OCI-LY3 (cell line): Measurements from ENCODE around the gene ITGA4.

Experiments
- H2AFZ ChIP-seq: fragments of 200-600, 300-600 bp; shearing (Covaris generic); 2 replicates; pipeline ENCODE4 v1.6.0; 2014; ENCODE audit warnings: antibody characterized with exemption, low read depth, low read length
- H3K27ac ChIP-seq: fragments of 200-600, 300-600 bp; sonication (generic); 2 replicates; pipeline ENCODE4 v1.5.1; 2014; ENCODE audit warnings: mild to moderate bottlenecking, low read length, moderate library complexity, mixed read lengths
- H3K27me3 ChIP-seq: fragments of 200-600, 300-600 bp; sonication (generic); 2 replicates; pipeline ENCODE4 v1.6.1; 2014; ENCODE audit warnings: low read depth, low read length, mixed read lengths
- H3K36me3 ChIP-seq: fragments of 200-600, 300-600 bp; sonication (generic); replicated peaks from 2 replicates; pipeline ENCODE3; 2014; ENCODE audit warnings: low read depth, low read length, mixed read lengths
- H3K4me1 ChIP-seq: fragments of 300-600, 200-600 bp; sonication (generic); 2 replicates; pipeline ENCODE4 v1.6.1; 2014; ENCODE audit warnings: low read length, mixed read lengths
- H3K4me2 ChIP-seq: fragments of 200-600, 300-600 bp; sonication (generic); 2 replicates; pipeline ENCODE4 v1.6.1; 2014; ENCODE audit warnings: low read length, mixed read lengths
- H3K4me3 ChIP-seq: fragments of 300-600, 200-600 bp; sonication (generic); 2 replicates; pipeline ENCODE4 v1.5.1; 2014; ENCODE audit warnings: antibody characterized with exemption, mild to moderate bottlenecking, low read length, moderate library complexity
- H3K79me2 ChIP-seq: fragments of 300-600, 200-600 bp; shearing (Covaris generic); 2 replicates; pipeline ENCODE4 v1.6.1; 2014; ENCODE audit warnings: mild to moderate bottlenecking, low read length, mixed read lengths
- H3K9ac ChIP-seq: fragments of 300-600, 200-600 bp; shearing (Covaris generic); 2 replicates; pipeline ENCODE4 v1.6.0; 2014; ENCODE audit warnings: mild to moderate bottlenecking, low read length, moderate library complexity
- H3K9me3 ChIP-seq: fragments of 200-600, 300-600 bp; shearing (Covaris generic); 2 replicates; pipeline ENCODE4 v1.6.1; 2014; ENCODE audit warnings: low read length, mixed read lengths; ENCODE audit not compliant: insufficient read depth
- H4K20me1 ChIP-seq: fragments of 200-600, 300-600 bp; sonication (generic); 2 replicates; pipeline ENCODE4 v1.6.1; 2016; ENCODE audit warnings: low read length, mixed read lengths; ENCODE audit not compliant: insufficient read depth
- EZH2phosphoT487 ChIP-seq: fragments of 200-600 bp; shearing (Covaris generic); IDR thresholded peaks from 2 replicates; pipeline ENCODE4 v1.6.1; 2018; ENCODE audit warnings: antibody characterized with exemption, mixed run types, low read depth
- TF ChIP-seq, protein P1 (sequence below): fragments of 200-600, 300-600 bp; sonication (generic); IDR thresholded peaks from 2 replicates; pipeline ENCODE4 v1.5.1; 2014; ENCODE audit warnings: antibody characterized with exemption, low read length, low read depth

ITGA4 gene

DNA sequence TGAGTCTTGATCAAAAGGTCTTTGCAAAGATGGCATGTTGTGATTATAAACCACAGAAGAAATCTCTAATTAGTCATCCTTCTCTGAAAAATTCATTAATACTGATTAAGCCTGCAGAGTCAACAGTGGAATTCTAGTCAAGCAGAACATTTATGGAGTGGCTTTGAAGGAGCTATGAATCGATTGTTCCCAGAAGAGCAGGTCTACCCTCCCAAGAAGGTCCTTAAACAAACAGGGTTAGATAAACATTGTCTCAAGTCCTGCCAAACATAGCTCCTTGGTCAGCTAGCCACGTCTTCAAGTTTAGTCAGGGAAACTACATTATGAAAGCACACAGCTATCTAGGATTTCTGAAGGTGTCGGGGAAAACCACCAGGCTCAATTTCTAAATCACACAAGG, 88.9 kb downstream of the ITGA4 start:
- no peak overlapping the region for H3K4me3 ChIP-seq
- no peaks in the 10 kb centered on the region for H3K36me3 ChIP-seq
- H3K79me2 ChIP-seq, result no peaks in the 10 kb centered on the region
- no peak for TF ChIP-seq EZH2phosphoT487
- TF ChIP-seq, protein P1, sequence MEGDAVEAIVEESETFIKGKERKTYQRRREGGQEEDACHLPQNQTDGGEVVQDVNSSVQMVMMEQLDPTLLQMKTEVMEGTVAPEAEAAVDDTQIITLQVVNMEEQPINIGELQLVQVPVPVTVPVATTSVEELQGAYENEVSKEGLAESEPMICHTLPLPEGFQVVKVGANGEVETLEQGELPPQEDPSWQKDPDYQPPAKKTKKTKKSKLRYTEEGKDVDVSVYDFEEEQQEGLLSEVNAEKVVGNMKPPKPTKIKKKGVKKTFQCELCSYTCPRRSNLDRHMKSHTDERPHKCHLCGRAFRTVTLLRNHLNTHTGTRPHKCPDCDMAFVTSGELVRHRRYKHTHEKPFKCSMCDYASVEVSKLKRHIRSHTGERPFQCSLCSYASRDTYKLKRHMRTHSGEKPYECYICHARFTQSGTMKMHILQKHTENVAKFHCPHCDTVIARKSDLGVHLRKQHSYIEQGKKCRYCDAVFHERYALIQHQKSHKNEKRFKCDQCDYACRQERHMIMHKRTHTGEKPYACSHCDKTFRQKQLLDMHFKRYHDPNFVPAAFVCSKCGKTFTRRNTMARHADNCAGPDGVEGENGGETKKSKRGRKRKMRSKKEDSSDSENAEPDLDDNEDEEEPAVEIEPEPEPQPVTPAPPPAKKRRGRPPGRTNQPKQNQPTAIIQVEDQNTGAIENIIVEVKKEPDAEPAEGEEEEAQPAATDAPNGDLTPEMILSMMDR, result no peak
- no peaks in the 10 kb centered on the region for H3K4me1 ChIP-seq
- H4K20me1 ChIP-seq, result no peaks in the 10 kb centered on the region
- H3K9ac ChIP-seq, result no peak overlapping the region
- no peaks in the 10 kb centered on the region for H3K27me3 ChIP-seq
- no peak overlapping the region for H3K4me2 ChIP-seq
- no peaks in the 10 kb centered on the region for H3K9me3 ChIP-seq
- H2AFZ ChIP-seq, result no peak overlapping the region
- no peak overlapping the region for H3K27ac ChIP-seq

DNA sequence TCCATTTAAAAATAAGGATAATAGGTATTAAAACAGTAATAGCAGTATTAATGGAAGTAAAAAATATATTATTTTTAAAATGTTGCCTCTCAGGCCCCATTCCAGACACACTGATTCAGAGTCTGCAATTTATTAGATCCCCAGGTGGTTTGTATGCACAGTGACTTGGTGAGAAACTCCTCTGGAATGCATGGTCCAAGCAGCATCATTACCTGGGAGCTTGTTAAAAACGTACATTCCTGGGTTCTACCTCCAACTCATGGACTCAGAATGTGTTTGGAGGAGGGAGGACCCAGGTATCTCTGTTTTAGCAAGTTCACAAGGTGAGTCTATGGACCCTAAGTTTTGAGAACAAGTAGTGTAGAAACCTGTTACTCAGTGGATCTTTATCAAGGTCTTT, 95.6 kb downstream of the ITGA4 start:
- no peaks in the 10 kb centered on the region for H3K79me2 ChIP-seq
- no peak overlapping the region for H3K4me2 ChIP-seq

GRCh38 chr2:181553244-181553643, 96.1 kb downstream of the ITGA4 start:
- no peaks in the 10 kb centered on the region for H4K20me1 ChIP-seq
- no peak overlapping the region for H3K27ac ChIP-seq
- H3K4me3 ChIP-seq, result no peak overlapping the region
- H3K4me1 ChIP-seq, result no peaks in the 10 kb centered on the region
- H3K79me2 ChIP-seq, result no peaks in the 10 kb centered on the region
- no peaks in the 10 kb centered on the region for H3K36me3 ChIP-seq
- TF ChIP-seq EZH2phosphoT487, result no peak
- TF ChIP-seq, protein P1, result no peak
- H3K9ac ChIP-seq, result no peak overlapping the region
- no peak overlapping the region for H3K4me2 ChIP-seq
- no peak overlapping the region for H2AFZ ChIP-seq
- H3K27me3 ChIP-seq, result no peaks in the 10 kb centered on the region
- H3K9me3 ChIP-seq, result no peaks in the 10 kb centered on the region

More for the DNA sequence above, 95.6 kb downstream of the ITGA4 start:
- no peaks in the 10 kb centered on the region for H3K36me3 ChIP-seq
- no peaks in the 10 kb centered on the region for H3K4me1 ChIP-seq
- TF ChIP-seq, protein P1, result no peak
- TF ChIP-seq EZH2phosphoT487, result no peak
- H3K27ac ChIP-seq, result no peak overlapping the region
- no peaks in the 10 kb centered on the region for H3K27me3 ChIP-seq
- no peak overlapping the region for H2AFZ ChIP-seq
- H3K9ac ChIP-seq, result no peak overlapping the region
- H3K4me3 ChIP-seq, result no peak overlapping the region
- no peaks in the 10 kb centered on the region for H3K9me3 ChIP-seq
- no peaks in the 10 kb centered on the region for H4K20me1 ChIP-seq

- H3K9ac ChIP-seq, result no peak overlapping the region
- H3K79me2 ChIP-seq, result no peaks in the 10 kb centered on the region
- no peak overlapping the region for H3K4me2 ChIP-seq
- no peak for TF ChIP-seq EZH2phosphoT487
- TF ChIP-seq, protein P1, result no peak
- no peak overlapping the region for H3K27ac ChIP-seq
- no peaks in the 10 kb centered on the region for H3K36me3 ChIP-seq
- H3K4me3 ChIP-seq, result no peak overlapping the region
- H4K20me1 ChIP-seq, result no peaks in the 10 kb centered on the region
- no peaks in the 10 kb centered on the region for H3K4me1 ChIP-seq
- no peaks in the 10 kb centered on the region for H3K9me3 ChIP-seq
- H3K27me3 ChIP-seq, result no peaks in the 10 kb centered on the region
- H2AFZ ChIP-seq, result no peak overlapping the region
Observed at GRCh38 chr2:181554061-181554830, 97.1 kb downstream of the ITGA4 start.
